ENCODE data around the gene FBXO5. TPM values are rescaled to one million over a fixed set of nuclear protein-coding genes. Genes with fewer than 3 reads are reported as not detected.

FBXO5 gene, protein sequence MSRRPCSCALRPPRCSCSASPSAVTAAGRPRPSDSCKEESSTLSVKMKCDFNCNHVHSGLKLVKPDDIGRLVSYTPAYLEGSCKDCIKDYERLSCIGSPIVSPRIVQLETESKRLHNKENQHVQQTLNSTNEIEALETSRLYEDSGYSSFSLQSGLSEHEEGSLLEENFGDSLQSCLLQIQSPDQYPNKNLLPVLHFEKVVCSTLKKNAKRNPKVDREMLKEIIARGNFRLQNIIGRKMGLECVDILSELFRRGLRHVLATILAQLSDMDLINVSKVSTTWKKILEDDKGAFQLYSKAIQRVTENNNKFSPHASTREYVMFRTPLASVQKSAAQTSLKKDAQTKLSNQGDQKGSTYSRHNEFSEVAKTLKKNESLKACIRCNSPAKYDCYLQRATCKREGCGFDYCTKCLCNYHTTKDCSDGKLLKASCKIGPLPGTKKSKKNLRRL
- total RNA-seq, result 3.5 and 33.2 TPM in 2 replicates

DNA sequence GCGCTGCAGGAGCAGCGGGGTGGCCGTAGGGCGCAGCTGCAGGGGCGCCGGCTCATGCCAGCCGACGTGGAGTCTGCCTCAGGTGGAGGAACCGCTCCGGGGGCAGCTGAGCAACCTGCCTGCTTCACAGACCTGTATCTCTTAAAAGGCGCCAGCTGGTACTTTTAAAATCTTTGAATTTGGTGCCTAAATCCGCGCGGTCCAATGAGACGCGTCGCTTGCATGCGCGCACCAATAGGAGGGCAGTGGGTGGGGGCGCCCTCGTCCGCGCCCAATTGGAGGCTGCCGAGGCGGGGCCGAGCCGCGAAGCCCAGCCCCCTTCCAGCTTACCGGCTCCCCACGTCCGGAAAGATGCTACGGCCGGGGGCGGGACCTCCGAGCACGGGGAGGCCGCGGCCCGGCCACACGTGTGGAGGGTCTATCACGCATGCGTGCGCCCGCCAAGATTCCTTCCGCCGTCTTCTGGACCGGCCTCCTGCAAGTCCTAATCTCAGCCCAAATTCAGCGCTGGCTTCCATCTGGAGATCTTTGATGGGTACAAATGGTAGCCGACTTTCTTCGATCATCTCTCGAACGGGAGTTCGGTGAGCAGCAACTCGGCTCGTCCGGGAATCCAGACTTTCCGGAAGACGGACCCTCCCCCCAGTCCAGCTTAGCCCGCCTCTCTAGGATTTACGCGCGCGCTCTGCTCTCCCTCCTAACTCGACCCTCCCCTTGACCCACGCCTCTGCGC, at the start of gene FBXO5:
Gene FBXO5, minus strand, starts transcription at position 138 of the 733 bp plus-strand sequence. Its CDS starts 82 bp downstream, at position 56.

DNA sequence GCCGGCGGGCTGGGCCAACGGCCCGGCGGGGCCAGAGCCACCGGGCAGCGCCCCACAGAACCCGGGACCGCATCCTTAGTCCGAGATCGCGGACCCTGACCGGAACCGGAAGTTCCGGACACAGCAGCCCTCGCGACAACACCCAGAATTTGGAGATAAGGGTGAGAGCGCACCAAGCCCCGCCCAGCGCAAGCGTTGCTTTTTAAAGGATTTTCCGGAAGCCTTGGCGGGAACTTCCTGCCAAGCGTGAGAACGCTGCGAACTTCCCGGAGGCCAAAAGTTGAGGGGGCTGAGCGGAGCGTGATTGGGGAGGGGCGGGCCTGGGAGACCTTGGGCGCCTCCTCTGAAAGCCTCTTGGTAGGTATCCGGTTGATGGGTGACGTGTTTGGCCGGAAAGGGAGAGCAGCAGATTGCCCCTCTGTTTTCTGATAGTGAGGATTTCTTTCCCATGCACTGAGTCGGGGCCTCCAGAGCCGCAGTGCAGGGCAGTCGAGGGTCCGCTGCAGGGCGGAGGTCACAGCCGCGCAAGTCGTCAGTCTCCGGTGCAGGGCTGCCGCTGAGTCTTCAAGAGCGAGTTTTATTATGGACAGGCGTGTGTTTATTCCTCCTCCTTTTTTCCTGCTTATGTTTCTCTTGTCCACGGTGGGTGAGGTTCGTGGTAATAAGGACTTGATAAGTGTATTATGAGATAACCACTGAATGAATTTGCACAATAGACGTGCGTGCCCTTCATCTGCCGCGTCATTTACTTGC, 19.9 kb upstream of the FBXO5 start, which contains the start of gene MTRF1L:
Gene MTRF1L, minus strand, starts transcription at position 97 of the 753 bp plus-strand sequence. Its CDS starts 24 bp downstream, at position 73.

Other genes with a start within 250 kb of the FBXO5 start
- not detected in 2 replicates for gene VIP, start 232.2 kb downstream of the FBXO5 start, total RNA-seq
- gene MTRF1L, start 19.7 kb upstream of the FBXO5 start, total RNA-seq, result 3.8 and 10.6 TPM in 2 replicates
- 2.5 and 5.2 TPM in 2 replicates for gene RGS17, start 148.2 kb upstream of the FBXO5 start, total RNA-seq